ENCODE data around the gene RAB5B.
A peak's percentile ranks its signal among the peaks of the same experiment; 100 is the strongest.
"Not testable (repeated sequence)": the region's sequence is repeated elsewhere in the genome, so short reads cannot be mapped to it uniquely, and the experiment has no call there.

Gene RAB5B

GRCh38 chr12:55942055-55942454 lies 31.8 kb upstream of the RAB5B start:
- DNase-seq, result no peak

DNA sequence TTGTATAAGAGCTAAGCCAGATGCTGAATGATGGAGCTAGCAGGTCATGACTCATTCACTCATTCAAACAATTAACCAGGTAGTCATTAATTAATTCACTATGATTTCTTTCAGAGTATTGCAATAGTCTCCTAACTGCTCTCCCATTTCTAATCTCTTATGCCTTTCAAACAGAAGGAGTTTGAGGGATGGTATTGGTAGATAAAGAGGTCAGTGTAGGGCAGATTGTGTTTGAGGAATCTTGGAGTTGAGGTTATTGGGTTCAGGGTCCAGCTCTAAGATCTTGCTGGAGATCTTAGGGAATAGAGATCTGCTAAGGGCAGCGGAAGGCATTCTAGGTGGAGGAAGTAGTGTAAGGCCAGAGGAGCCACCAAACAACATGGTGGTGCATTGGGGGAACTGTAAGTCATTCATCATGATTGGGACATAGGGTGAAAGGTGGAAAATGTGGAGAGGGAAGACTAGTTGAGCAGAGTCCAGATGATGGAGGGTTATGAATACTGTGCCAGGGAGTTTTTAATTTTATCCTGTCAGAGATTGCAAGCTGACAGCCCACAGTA lies 31.2 kb upstream of the RAB5B start:
- DNase-seq, result no peak

- no peak for DNase-seq
Observed at GRCh38 chr12:55946553-55946952, 27.3 kb upstream of the RAB5B start.

GRCh38 chr12:55955344-55955743 lies 18.5 kb upstream of the RAB5B start:
- DNase-seq, result no peak

GRCh38 chr12:55955800-55956508 lies 17.9 kb upstream of the RAB5B start:
- DNase-seq, result peak; percentile 34

DNA sequence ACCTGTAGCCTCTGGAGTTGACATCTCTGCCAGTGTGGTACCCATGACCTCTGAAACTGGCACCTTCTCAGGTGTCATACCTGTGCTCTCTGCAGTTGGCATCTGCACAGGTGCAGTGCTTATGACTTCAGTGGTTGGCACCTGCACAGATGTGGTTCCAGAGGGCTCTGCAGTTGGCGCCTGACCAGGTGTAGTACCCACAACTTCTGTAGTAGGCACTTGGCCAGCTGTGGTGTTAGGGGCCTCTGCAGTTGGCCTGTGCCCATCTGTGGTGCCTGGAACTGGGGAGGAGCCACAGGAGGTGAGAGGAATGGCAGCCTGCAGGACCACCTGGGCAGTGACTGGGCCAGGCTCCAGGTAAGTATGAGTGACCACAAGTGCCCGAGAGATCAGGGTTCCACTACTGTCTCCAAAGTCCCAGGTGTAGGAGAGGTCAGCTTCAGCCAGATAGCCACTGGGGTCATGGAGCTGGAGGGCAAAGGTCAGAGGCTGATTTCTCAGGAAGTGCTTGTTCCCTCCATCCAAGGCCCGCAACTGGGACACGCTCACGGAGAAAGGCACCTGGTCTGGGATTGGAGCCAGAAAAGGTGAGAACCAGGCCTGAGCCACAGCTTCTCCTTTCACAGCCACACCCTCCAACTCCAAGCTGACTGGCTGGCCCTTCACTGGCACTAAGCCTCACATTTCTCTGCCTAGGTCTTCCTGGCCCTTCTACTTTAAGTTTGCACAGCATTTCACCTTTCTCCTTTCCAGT lies 16.6 kb upstream of the RAB5B start:
- DNase-seq, result no peak

DNA sequence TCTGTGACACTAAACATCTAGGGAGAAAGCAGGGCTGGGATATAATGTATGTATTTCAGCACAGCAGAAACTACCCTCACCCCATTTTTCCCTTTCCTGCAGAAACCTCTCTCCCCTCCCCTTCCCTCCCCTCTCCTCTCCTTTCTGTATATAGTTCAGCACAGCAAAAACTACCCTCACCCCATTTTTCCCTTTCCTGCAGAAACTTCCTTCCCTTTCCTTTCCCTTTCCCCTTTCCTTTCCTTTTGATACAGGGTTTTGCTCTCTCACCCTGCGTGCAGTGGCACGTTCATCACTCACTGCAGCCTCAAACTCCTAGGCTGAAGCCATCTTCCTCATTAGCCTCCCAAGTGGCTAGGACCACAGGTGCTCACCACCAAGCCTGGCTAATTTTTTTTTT lies 10.1 kb upstream of the RAB5B start:
- DNase-seq, result no peak

- DNase-seq, result no peak
Observed at GRCh38 chr12:55965240-55965639, 8.6 kb upstream of the RAB5B start.

GRCh38 chr12:55965941-55966407 lies 7.9 kb upstream of the RAB5B start, which contains the start of gene PMEL:
Gene PMEL (minus strand): TSS chr12:55966042. CDS start chr12:55966011, 31 bp downstream.
- DNase-seq, result no peak

DNA sequence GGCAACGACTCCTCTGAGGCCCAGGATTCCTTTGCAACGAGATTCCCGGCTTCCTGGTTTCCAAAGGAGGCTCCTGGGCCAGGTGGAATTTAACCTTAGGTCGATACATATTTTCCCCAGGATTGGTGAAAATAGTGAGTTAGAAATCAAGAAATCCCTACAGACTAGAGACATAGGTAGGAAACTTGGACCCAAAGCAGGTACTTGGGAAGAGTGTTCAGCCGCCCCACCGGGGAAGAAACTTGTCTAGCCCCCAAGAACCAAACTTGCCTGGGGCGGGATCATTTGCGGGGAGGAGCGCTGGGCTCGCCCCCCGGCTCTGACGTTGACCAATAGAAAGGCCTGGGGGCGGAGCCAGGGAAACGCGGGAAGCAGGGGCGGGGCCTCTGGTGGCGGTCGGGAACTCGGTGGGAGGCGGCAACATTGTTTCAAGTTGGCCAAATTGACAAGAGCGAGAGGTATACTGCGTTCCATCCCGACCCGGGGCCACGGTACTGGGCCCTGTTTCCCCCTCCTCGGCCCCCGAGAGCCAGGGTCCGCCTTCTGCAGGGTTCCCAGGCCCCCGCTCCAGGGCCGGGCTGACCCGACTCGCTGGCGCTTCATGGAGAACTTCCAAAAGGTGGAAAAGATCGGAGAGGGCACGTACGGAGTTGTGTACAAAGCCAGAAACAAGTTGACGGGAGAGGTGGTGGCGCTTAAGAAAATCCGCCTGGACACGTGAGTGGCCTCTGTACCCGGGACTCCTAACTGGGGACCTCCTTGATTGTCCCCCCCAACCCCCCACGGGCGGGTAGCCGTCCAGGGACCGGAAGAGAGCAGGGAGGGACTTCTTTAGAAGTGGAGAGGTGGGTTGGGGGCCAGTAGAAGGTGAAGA lies 7.2 kb upstream of the RAB5B start, which contains the start of gene CDK2:
Gene CDK2, plus strand, starts transcription at position 423 of the 874 bp plus-strand sequence. Its CDS starts 179 bp downstream, at position 602.
- DNase-seq, result peak; percentile 87

- DNase-seq, result no peak
Observed at GRCh38 chr12:55969356-55969755, 4.5 kb upstream of the RAB5B start.

- no peak for DNase-seq
Observed at GRCh38 chr12:55970775-55971174, 3.1 kb upstream of the RAB5B start.

- DNase-seq, result no peak
Observed at GRCh38 chr12:55972042-55972441, 1.8 kb upstream of the RAB5B start.

DNA sequence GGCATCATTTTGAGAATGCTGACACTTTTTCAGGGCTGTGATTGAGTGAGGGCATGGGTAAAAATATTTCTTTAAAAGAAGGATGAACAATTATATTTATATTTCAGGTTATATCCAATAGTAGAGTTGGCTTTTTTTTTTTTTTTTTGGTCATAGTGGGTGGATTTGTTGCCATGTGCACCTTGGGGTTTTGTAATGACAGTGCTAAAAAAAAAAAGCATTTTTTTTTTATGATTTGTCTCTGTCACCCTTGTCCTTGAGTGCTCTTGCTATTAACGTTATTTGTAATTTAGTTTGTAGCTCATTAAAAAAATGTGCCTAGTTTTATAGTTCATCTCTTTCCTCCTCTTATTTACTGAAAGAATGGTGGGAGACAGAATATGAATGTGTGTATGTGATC lies 1.4 kb upstream of the RAB5B start:
- DNase-seq, result no peak

DNA sequence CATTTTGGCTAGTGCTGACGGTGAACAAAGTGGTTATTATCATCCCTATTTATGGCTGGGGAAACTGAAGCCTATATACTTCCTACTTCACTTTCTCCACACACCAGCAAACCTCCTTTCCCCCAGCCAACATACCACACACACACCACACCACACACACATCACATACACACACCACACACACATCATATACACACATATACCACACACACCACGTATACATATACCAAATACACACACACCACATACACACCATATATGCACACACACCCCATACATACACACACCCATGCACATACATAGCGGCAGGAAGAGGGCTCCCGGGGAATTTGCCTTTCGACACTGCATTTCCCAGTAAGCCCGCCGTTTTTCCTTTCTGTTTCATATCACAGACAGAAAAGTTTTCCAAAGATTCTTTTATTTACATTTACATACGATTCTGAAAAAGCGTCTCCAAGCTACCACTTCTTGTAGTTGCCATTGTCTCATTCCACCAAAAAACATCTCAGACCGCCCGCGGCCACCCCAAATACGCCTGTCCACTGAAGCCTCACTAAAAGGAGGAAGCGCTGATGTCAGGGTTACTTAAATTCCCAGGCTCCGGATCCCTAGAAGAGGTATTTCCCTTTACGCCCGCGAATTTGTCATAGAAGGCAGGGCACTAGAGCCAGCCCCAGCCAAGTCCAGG lies 823 bp upstream of the RAB5B start:
- DNase-seq, result no peak

- no peak for DNase-seq
Observed at GRCh38 chr12:55974308-55974730, 441 bp downstream of the RAB5B start.

- DNase-seq, result no peak
Observed at GRCh38 chr12:55978393-55978792, 4.5 kb downstream of the RAB5B start.

- DNase-seq, result no peak
Observed at GRCh38 chr12:55979069-55979468, 5.2 kb downstream of the RAB5B start.

DNA sequence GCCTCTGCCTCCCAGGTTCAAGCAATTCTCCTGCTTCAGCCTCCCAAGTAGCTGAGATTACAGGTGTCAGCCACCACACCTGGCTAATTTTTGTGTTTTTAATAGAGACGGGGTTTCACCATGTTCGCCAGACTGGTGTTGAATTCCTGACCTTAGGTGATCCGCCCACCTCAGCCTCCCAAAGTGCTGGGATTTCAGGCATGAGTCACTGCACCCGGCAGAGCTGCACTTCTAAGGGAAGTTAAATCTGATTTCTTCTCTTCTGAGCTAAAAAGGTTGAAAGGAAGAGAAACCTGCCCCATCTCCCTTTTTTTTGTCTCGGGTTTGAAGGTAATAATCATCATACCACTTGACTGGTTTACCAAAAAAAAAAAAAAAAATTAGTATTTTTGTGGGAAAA lies 8.0 kb downstream of the RAB5B start:
- not testable (repeated sequence) for DNase-seq

- no peak for DNase-seq
Observed at GRCh38 chr12:55982319-55982936, 8.6 kb downstream of the RAB5B start.

DNA sequence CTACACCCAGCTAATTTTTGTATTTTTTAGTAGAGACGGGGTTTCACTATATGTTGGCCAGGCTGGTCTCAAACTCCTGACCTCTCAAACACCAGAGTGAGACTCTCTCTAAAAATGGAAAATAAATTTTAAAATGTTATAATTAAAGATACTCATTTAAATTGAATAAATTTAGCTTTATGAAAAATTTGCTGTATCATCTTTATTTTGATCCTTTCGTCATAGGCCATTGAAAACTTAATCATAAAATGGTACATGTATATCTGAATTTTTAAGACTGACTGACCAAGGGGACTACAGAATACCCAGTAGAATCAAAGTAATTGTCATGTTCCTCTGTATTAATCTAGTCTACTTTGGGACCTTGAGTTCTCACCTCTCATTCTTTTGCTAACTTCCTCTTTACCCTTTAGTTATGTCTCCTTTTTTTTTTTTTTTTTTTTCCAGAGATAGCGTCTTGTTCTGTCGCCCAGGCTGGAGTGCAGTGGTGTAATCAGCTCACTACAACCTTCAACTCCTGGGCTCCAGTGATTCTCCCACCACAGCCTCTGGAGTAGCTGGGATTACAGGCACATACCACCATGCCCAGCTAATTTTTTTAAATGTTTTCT lies 9.5 kb downstream of the RAB5B start:
- no peak for DNase-seq

Measured in T-helper 9 cell (primary cell).